ENCODE measurements around the gene TGFBR2.

TGFBR2 gene

DNA sequence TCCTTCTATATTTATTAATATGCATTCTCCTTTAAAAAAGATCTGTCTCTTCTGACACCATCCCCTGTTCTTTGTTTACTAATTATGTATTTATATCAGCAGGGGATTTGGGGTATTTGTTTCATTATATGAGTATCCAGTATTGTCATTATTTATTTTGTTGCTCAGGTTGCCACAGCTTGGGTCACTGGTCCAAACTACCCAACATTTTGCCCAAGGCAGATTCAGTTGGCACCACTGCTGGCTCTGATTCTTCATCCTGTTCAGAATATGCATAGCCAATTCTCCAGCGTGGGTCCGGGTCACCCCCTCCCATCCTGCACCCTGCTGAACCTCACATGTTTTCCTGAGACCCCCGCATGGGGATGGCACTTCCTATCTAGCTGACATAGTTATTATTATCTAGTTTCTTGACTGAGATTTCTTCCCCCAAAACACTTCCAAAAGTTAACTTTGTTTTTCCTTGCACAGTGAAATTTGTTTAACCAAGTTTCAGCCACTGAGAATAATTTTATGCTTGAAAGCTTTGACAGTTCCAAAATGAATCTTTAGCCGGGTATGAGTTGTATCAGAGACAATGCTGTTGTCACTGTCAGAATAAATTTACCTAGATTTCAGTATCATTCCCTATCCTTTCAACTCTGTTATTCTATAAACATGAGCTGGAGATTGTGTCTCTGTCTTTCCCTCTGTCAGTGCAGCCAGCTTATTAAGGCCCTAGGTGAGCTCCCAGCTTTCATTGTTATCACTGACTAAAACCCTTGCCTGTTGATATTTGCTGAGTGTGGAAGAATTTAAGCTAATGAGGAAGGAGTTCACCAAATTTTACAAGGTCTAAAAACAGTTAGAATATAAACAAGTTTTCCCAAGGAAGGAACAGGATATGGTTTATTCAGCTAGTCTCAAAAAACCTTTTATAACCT is 70.3 kb downstream of the TGFBR2 start:
- no peak for DNase-seq

DNA sequence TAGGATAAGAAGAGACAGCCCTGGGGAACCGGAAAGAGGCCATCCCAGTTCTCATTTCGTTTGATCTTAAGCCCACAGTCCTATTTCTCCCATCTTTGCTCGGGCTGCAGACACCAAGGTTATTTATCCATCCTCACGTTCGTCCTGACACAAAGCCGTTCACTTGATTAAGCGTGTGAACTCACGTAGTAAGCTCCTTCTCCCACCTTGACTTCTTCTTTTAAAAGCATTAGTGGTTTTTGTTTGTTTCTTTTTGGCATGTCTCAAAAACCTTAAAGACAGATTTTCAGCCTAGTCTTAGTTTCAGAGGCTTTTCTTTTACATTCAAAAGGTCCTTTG is 70.9 kb downstream of the TGFBR2 start:
- DNase-seq, result no peak

DNA sequence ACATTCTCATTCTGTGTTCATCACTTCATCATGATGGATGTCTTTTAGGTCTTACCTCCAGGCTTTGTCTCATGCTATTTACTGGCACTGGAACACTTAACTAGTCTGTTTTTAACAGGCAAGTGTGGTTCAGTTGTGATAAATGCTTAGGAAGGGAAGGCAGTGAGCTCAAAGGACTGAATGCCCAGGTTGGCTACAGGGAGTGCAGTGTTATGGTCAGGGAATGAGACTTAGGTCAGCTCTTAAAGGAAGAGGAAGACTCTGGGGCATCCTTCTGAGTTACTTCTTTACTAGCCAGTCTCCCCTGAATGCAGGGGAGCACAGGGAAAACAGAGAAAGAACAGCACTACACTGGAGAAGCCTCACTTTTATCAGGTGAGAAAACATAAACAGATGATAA is 72.6 kb downstream of the TGFBR2 start:
- DNase-seq, result no peak

DNA sequence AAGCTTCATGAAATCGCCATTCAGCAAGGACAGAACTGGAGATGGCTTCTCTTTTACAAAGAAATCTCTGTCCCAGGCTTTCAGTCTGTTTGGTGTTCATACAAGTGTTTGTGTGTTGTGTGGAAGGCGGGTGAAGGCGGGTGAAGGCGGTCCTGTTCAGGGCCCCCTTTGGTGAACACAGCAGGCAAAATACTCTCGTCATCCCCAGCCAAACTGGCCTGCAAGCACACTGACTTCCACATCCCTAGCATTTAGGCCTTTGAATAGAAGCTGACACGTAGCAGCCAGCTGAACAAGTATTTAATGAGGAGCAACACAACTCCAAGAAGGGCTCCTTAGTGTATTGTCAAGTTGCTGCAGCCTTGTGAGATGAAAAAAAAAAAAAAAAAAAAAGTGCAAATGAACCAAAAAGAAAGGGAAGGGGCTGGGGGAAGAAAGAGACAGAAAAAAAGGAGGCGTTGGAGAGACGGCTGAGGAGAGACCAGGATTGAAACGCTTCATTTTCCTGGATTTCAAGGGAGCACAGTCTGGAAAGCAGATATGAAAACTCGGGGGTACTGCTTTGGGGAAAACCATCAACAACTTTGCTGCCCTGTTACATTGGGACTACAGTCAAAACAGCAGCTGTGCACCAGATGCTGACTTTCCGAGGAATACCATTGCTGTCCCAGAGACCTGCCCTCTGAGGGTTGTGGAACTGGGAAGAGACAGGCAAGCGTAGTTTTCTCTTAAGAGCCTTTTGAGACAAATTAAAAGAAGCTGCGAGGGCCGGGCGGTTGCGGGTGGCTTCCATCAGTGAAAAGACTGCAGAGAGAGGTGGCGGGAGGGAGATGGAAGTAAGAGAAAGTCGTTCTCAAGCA is 74.6 kb downstream of the TGFBR2 start:
- DNase-seq, result no peak

DNA sequence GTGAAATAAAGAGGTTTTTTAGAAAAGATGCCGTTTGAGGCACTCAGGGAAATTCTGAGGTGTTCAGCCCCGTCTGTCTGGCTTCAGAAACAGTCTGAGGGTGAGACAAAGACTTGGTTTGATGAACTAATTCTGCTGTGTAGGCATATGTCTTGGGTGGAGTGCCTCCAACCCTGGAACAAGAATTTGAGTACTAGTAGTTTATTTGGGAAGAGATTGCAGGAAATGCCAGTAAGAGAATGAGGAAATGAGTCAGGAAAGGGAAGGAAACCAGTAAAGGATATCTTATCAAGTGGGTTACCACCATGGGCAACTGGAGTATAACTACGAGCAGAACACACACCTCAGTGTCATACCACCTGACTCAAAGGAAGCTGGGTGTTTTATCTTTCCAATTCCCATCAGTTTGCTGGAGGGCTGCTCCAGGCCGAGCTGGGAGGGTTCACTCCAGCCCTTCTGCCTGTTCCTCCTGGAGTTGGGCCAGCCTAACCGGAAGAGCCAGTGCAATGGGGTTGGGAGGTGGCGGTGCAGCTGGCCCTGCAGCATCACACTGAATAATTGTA is 75.3 kb downstream of the TGFBR2 start:
- DNase-seq, result no peak

DNA sequence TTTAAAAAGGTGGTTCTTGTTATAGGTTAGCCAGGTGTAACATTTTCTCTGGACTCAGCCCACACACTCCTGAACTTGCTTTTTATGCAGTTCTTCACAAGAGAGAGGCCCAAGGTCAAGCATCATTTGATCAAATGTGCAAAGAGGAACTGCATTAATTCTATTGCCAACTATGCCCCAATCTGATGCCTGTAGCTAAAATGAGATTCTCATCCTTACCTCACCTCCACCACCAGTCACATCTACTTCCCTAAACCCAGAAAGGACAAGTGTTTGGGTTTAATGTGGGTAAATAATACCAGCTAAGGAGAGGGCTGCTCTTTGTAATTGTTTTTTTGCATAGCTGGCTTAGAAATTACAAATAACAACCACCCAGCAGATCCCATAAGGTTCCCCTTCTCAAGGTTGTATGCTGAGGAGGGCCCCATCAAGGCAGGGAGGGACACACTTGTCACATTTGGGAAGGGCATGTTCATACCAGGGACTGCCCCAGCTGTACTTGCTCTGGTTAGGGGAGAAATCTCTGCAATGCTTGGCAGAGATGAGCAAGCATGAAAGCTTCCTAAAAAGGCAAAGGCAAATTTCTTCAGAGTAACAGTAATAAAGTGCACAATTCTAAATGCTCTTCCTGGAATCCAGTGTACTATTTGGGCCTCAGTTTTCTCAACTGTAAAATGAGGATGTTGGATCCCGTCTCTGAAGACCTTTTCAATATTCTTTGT is 76.2 kb downstream of the TGFBR2 start:
- no peak for DNase-seq

DNA sequence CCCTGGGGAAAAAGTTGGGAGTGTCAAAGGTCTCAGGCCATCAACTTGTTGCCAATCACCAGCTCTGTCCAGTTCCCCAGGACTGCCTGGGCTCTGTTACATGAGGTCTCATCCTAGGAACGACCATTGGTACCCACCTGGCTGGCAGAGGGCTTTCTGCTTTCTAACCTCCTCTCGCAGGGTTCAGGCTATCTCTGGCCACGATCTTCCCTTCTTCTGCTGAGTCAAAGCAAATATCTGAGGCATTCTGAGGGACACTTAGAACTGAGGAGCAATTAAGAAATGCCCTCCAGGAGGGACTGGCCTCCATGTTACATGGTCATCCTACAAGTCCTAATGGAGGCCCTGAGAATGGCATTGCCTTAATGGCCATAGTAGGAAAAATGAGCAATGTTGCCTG is 77.4 kb downstream of the TGFBR2 start:
- DNase-seq, result no peak

DNA sequence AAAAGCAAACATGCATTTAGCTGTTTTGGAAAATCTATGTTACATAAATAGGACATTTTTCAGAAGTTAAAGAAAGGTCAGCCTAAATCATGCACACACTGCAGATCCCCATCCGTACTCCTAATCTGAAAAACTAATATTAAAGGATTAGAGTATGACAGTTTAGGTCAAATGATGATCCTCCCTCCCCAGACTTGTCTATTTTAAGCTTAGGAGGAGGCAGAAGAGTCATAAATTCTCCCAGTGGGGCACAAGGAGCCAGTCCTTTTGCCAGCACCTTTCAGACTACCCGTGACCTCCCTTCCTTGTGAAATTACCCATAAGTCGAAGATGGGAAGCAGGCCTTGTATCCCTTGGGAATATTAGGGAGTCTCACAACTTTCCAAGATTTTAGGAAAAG is 78.0 kb downstream of the TGFBR2 start:
- no peak for DNase-seq

DNA sequence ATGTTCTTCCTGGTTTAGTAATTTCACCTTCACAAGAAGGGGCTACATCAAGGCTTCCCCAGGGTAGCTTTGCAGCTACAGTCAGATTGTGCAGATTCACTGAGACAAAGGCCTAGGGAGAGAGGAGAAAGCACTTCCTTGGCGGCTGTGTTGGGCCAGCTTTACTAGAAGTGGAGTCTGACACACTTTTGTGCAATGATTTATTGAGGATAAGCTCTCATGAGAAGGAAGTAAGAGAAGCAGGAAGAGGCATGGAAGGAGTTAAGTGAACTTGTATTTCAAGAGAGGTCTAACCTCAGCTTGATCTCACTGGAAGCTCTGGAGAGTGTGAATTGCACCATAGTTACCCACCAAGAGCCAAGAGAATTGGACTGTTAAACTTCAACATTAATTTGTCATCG is 78.9 kb downstream of the TGFBR2 start:
- no peak for DNase-seq

DNA sequence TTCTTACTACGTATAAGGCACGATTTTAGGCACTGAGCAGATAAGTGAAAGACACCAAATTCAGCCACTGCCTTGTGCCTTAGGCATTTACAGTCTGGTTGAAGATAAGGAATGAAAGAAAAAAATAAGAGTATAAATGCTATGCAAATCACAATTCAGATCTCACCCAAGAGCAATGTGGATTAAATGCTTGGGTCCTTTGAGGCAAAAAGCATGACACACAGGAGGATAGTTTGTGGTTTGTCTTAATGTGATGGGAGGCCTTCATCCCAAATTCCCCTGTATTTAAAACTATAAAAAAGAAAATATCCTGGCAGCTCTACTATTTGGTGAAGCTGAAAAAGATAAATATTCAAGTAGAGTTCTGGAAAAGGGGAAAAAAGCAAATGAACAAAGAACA is 79.8 kb downstream of the TGFBR2 start:
- no peak for DNase-seq

DNA sequence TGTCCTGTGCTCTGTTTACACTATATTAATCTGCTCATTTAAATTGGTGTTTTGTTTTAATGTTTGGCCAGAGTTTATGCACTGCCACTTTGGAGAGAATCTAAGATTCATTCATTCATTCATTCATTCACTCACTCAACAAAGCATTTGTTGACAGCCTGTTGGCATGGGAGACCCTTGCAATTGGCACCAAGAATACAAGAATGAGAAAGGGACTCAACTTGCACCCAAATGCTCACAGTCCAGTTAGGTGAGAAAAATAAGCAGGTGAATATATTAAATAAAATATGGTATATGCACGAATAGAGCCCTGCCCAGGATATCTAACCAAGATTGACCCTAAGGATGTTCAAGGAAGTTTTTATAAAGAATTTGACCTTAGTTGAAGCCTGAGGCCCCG is 80.4 kb downstream of the TGFBR2 start:
- DNase-seq, result no peak

DNA sequence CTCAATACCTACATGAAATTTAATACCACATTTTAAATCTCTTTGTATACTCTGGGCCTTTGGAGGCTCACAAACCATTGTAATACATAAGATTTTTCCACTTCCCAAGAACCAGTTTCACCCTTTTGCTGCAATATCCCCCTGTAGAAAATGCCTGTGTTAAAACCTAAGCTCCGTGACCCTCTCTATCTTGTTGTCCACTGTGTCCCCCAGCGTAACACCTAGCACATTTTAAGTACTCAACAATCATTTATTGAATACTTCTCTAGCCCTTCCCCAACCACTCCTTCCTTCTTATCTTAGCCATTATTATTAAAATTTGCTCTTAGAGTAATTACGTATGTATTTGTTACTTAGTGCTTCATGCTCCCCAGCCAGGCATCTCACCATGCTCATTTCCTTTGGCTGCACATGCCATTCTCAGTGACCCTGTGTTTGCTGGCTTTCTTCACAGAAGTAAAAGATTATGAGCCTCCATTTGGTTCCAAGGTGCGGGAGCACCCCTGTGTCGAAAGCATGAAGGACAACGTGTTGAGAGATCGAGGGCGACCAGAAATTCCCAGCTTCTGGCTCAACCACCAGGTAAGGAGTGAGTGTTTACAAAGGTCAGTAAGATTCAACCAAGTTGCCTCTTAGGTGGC is 81.6 kb downstream of the TGFBR2 start:
- no peak for DNase-seq

DNA sequence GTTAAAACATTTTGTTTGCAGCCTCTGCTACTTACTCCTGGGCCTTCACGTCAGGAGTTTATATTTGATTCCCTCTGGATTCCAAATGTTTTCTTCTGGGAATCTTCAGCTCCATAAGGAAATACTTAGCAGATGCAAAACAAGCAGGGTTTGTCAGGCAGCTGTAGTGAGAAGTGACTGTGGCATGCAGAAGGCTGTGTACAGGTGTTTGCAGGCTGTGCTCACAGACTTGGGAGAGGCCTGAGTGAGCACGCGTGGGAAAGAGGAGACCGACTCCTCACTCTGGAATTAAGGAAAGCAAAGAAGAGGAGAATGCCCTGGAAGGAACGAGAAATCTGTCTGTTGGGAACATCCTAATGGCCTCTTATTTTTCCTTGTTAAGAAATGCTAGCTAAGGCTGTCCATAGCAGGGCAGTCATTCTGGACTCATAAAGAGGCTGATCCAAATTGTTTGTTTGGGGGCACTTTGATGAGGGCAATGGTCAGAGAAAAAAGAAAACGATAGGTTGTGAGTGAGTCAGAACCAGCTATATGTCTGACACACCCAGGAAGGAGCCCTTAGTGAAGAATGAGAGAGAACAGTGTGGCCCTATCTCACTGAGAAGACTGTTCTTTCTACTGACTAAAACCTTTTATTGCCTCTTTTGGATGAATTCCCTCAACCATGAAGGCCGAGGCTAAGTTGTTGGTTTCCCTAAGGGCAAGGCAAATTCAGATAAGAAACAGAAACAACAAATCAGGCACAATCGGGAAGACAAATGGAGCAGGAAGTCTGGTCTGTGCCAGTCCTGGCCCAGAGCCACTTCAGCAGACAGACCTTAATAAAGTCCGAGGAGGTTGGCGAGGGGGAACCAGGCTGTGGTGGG is 82.6 kb downstream of the TGFBR2 start:
- no peak for DNase-seq

DNA sequence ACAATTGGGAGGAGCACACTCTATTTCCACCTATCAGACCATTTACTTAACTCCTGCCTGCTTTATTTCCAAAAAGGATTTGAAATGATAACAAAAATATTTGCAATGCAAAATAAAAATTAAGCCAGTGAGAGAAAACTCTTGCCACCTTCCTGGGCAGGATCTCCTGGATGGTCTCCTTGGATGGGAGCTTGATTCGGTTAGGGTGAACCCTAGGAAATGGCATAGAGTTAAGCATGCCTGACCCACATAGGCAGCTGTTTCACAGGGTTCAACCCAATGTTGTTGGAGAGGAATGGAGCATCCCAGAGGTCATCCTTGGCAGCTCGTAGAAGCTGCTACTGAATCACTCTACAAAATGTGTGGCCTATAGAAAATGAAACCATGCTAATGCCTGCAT is 83.8 kb downstream of the TGFBR2 start:
- no peak for DNase-seq

DNA sequence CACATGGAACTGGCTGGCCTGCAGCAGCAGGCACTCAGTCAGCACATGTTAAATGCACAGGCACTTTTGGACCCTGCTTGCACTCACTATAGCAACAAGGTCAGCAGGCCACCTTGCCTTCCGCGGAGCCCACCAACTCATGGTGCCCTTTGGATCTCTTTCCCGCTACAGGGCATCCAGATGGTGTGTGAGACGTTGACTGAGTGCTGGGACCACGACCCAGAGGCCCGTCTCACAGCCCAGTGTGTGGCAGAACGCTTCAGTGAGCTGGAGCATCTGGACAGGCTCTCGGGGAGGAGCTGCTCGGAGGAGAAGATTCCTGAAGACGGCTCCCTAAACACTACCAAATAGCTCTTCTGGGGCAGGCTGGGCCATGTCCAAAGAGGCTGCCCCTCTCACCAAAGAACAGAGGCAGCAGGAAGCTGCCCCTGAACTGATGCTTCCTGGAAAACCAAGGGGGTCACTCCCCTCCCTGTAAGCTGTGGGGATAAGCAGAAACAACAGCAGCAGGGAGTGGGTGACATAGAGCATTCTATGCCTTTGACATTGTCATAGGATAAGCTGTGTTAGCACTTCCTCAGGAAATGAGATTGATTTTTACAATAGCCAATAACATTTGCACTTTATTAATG is 85.0 kb downstream of the TGFBR2 start:
- no peak for DNase-seq

DNA sequence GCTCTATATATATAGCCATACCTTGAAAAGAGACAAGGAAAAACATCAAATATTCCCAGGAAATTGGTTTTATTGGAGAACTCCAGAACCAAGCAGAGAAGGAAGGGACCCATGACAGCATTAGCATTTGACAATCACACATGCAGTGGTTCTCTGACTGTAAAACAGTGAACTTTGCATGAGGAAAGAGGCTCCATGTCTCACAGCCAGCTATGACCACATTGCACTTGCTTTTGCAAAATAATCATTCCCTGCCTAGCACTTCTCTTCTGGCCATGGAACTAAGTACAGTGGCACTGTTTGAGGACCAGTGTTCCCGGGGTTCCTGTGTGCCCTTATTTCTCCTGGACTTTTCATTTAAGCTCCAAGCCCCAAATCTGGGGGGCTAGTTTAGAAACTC is 85.5 kb downstream of the TGFBR2 start:
- no peak for DNase-seq

DNA sequence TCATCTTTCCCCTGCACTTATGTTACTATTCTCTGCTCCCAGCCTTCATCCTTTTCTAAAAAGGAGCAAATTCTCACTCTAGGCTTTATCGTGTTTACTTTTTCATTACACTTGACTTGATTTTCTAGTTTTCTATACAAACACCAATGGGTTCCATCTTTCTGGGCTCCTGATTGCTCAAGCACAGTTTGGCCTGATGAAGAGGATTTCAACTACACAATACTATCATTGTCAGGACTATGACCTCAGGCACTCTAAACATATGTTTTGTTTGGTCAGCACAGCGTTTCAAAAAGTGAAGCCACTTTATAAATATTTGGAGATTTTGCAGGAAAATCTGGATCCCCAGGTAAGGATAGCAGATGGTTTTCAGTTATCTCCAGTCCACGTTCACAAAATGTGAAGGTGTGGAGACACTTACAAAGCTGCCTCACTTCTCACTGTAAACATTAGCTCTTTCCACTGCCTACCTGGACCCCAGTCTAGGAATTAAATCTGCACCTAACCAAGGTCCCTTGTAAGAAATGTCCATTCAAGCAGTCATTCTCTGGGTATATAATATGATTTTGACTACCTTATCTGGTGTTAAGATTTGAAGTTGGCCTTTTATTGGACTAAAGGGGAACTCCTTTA is 86.2 kb downstream of the TGFBR2 start:
- DNase-seq, result no peak

DNA sequence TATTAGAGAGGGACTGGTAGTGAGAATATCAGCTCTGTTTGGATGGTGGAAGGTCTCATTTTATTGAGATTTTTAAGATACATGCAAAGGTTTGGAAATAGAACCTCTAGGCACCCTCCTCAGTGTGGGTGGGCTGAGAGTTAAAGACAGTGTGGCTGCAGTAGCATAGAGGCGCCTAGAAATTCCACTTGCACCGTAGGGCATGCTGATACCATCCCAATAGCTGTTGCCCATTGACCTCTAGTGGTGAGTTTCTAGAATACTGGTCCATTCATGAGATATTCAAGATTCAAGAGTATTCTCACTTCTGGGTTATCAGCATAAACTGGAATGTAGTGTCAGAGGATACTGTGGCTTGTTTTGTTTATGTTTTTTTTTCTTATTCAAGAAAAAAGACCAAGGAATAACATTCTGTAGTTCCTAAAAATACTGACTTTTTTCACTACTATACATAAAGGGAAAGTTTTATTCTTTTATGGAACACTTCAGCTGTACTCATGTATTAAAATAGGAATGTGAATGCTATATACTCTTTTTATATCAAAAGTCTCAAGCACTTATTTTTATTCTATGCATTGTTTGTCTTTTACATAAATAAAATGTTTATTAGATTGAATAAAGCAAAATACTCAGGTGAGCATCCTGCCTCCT is 87.2 kb downstream of the TGFBR2 start:
- peak; percentile 66 for DNase-seq

DNA sequence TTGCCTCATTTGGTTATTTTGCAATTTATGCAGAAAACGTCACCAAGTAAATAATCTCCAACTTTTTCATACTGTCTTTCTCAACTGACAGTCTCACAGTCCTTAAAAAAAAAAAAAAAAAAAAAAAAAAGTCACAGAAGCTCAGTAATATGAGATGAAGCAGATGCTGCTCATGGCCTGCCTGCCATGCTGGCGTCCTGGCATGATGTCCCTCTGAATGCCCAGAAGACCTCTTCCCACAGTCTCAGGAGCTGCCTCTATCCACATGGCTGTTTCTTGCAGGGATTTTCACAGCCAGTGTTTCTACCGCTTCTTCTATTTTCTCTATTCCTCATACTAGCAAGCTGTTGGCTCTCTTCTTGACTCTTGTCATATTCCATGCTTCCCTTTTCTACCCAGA is 87.7 kb downstream of the TGFBR2 start:
- no peak for DNase-seq

DNA sequence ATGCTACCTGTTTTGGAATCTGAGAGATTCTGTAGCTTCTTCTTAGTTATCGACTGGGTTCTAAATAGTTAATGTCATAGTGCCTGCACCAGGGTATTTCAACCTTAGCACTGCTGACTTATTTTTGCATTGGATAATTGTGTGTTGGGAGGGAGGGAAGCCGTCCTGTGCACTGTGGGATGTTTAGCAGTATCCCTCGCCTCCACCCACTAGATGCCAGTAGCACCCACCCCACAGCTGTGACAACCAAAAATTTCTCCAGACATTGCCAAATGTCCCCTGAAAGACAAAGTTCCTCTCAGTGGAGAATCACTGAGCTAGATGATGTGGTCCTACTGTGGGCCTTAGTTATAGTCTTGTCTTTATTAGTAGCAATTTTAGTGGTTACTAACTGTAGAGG is 88.3 kb downstream of the TGFBR2 start:
- DNase-seq, result no peak

Measured in RPMI8226 (cell line).